Colonic mucosa (tissue), 4 donors: ENCODE measurements around the gene MRPL46. TPM values are rescaled to one million over a fixed set of nuclear protein-coding genes. Genes with fewer than 3 reads are reported as not detected.

Experiments used
- DNase-seq: peaks from one replicate; pipeline ENCODE4 v3.0.0-alpha.2; 2020
- H3K27ac ChIP-seq: fragments of 200-600 bp; one replicate; pipeline ENCODE4 v1.8.0; 2021
- H3K27me3 ChIP-seq: fragments of 200-600 bp; one replicate; pipeline ENCODE4 v1.8.0; 2021
- H3K36me3 ChIP-seq: fragments of 200-600 bp; one replicate; pipeline ENCODE4 v1.8.0; 2021
- H3K4me1 ChIP-seq: fragments of 200-600 bp; one replicate; pipeline ENCODE4 v1.8.0; 2021; ENCODE audit warnings: mild to moderate bottlenecking
- H3K4me3 ChIP-seq: fragments of 200-600 bp; one replicate; pipeline ENCODE4 v1.8.0; 2021
- H3K9ac ChIP-seq, 2 donors: one replicate each; pipeline ENCODE4 v1.7.0; 2013; ENCODE audit warnings: control low read depth in 2 of 2, low read depth in 2 of 2, low read length in 2 of 2
- H3K9me3 ChIP-seq: fragments of 200-600 bp; one replicate; pipeline ENCODE4 v1.8.0; 2021
- intact Hi-C: fragments of 100-400 bp; cut with DNase I; formaldehyde crosslinking; loops from one replicate; pipeline ENCODE4 v1.14.1; 2022
- total RNA-seq, 2 donors: library from RNA; stranded (reverse); fragmentation: NEBNext Ultra II Directional in 1 of 2; extraction: Animal tissue kit (Norgen Biotek cat#: 25700) in 1 of 2; gene quantifications; one replicate each; pipeline ENCODE4 v1.2.1, GENCODE V29; 2021
- TF ChIP-seq, protein P1 (sequence below): fragments of 200-600 bp; IDR thresholded peaks from one replicate; pipeline ENCODE4 v1.8.0; 2022; ENCODE audit warnings: antibody characterized with exemption, mild to moderate bottlenecking
- donor health status: healthy.
- donor health status: DM: no; HTN: no; CAD: no.
- donor health status: DM: no; HTN: no; CAD: no.

MRPL46 gene
- total RNA-seq, 2 donors from 2014 or later, result 20.6 to 40.6 TPM

DNA sequence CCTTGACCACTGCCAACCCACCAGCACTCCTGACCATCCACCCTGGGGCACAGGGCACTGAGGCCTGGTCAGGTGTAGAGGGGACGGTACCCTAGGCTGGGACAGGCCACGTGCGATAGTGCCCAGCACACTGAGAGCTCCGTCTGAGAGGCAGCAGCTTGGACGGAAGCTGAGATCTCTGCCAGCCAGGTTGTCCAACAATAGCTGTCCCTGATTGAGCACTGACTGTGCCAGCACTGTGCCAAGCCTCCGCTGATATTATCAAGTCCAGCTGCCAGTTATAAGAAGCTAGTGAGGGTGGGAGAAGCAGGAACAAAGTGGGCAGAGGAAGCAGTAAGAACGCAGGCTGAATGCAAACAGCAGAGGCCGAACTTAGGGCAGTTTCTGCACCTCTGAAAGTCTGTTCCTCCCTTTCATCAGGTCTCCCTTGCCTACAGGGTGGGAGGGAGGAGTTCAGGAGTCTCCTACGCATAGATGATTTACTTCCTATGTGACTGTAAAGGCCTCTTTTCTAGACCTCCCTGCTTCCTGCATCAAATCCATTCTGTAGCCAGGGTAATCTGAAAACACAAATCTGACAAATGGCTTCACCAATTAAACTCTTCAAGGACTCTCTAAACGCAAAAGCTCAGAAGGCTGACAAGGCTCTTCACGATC lies 30.0 kb upstream of the MRPL46 start:
- Histone ChIP-seq H3K9ac (no peak overlapping the region), H3K4me3 (no peak overlapping the region), H3K27ac (no peak overlapping the region), H3K36me3 (no peaks in the 10 kb centered on the region), H3K4me1 (no peaks in the 10 kb centered on the region), H3K27me3 (no peaks in the 10 kb centered on the region), H3K9me3 (no peaks in the 10 kb centered on the region)
- DNase-seq, result no peak
- TF ChIP-seq, protein P1, sequence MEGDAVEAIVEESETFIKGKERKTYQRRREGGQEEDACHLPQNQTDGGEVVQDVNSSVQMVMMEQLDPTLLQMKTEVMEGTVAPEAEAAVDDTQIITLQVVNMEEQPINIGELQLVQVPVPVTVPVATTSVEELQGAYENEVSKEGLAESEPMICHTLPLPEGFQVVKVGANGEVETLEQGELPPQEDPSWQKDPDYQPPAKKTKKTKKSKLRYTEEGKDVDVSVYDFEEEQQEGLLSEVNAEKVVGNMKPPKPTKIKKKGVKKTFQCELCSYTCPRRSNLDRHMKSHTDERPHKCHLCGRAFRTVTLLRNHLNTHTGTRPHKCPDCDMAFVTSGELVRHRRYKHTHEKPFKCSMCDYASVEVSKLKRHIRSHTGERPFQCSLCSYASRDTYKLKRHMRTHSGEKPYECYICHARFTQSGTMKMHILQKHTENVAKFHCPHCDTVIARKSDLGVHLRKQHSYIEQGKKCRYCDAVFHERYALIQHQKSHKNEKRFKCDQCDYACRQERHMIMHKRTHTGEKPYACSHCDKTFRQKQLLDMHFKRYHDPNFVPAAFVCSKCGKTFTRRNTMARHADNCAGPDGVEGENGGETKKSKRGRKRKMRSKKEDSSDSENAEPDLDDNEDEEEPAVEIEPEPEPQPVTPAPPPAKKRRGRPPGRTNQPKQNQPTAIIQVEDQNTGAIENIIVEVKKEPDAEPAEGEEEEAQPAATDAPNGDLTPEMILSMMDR, result no peak
- intact Hi-C loops, result no loop called here

DNA sequence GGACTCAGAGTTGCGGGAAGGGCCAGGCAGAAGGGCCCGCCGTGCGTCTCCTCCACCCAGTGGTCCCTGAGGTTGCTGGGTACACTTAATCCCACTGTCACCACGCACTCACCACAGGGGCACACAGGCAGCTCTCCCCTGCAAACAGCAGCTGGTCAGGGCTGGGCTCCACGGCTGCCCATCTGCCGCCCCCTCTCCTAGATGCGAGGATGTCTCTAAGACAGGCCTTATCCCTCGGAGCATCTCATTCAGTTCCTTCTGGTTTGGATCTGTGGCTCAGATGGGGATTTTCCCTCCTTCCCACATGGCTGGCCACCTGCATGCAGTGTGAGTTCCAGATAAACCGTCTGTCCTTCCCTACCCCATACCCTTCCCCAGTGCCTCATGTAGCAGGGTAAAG lies 26.7 kb upstream of the MRPL46 start:
- Histone ChIP-seq H3K9me3 (no peaks in the 10 kb centered on the region), H3K27ac (no peak overlapping the region), H3K4me3 (no peak overlapping the region), H3K9ac (no peak overlapping the region), H3K4me1 (no peaks in the 10 kb centered on the region), H3K36me3 (no peaks in the 10 kb centered on the region), H3K27me3 (no peaks in the 10 kb centered on the region)
- DNase-seq, result no peak
- TF ChIP-seq, protein P1, result no peak
- intact Hi-C loops, result no loop called here

DNA sequence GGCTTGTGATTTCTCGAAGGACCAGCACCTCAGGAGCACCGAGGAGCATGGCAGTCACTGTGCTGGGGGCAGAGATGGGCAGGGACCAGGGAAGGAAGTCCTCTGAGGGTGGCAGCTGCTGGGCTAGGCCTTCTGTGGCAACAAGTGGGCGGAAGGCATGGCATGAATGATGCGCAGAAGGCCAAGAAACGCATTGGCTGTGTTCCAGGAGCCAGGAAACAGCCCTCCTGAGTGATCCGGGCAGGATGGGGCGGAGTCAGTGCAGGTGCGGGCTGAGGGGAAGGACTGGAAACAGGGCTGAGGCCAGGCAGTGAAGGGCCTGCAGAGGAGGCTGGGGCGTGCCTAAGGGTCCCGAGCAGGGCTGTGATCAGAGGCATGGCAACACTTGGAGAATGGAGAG lies 24.0 kb upstream of the MRPL46 start:
- Histone ChIP-seq H3K27me3 (no peaks in the 10 kb centered on the region), H3K27ac (no peak overlapping the region), H3K9me3 (no peaks in the 10 kb centered on the region), H3K36me3 (no peaks in the 10 kb centered on the region), H3K4me1 (no peaks in the 10 kb centered on the region), H3K4me3 (no peak overlapping the region), H3K9ac (no peak overlapping the region)
- DNase-seq, result peak; percentile 29
- TF ChIP-seq, protein P1, result no peak
- intact Hi-C loops, result no loop called here

DNA sequence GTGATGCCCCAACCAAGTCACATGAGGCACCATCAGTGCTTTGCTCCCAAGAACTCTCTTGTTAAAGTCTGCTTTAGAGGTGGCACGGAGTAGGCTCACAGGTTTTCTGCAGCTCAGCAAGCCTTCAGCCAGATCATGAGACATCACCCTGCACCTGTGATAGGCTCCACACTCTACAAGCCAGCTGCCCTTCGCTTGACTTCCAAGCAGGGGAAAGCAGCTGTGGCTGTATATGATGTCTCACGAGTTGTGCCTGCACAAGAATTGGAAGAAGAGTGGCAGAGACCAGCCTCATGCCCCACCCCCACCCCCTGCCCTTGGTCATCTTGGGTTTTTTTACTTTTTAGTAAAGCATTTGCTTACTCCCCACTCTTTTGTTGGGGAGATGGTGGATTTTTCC lies 22.8 kb upstream of the MRPL46 start:
- Histone ChIP-seq H3K9ac (no peak overlapping the region), H3K4me3 (no peak overlapping the region), H3K36me3 (no peaks in the 10 kb centered on the region), H3K4me1 (no peaks in the 10 kb centered on the region), H3K27me3 (no peaks in the 10 kb centered on the region), H3K27ac (no peak overlapping the region), H3K9me3 (no peaks in the 10 kb centered on the region)
- intact Hi-C loops, result no loop called here
- TF ChIP-seq, protein P1, result no peak
- DNase-seq, result no peak

DNA sequence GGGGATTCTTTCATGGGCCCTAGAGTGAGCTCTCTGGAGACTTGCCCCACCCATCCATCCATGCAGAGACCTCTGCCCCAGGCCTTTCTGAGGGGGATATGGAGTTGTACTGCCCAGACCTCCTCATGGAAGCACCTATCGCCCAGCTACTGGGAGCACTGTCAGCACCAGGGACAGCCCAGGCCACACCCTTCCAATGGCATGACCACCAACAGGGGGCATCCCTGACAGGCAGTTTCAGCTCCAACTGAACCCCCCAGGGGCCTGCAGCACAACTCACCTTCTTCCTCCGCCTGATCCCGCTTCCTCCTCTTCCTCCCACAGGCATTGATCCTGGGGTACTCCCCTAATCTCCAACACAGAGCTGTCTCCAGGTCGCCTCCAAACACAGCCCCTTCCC lies 22.1 kb upstream of the MRPL46 start:
- Histone ChIP-seq H3K27ac (no peak overlapping the region), H3K27me3 (no peaks in the 10 kb centered on the region), H3K9ac (no peak overlapping the region), H3K9me3 (no peaks in the 10 kb centered on the region), H3K4me3 (no peak overlapping the region), H3K36me3 (no peaks in the 10 kb centered on the region), H3K4me1 (no peaks in the 10 kb centered on the region)
- TF ChIP-seq, protein P1, result no peak
- DNase-seq, result no peak
- intact Hi-C loops, result no loop called here
